GM18508 (cell line): Measurements from ENCODE around the gene POFUT2.
"Not testable (repeated sequence)": the region's sequence is repeated elsewhere in the genome, so short reads cannot be mapped to it uniquely, and the experiment has no call there.

Experiments used
- ATAC-seq: cut with Tn5 transposase; IDR thresholded peaks from one replicate; pipeline ENCODE4 v1.9.1; 2021; ENCODE audit warnings: moderate number of reproducible peaks; ENCODE audit not compliant: insufficient read depth, unreplicated experiment

POFUT2 gene

GRCh38 chr21:45326891-45327440 is 39.3 kb upstream of the POFUT2 start:
- ATAC-seq, result no peak

DNA sequence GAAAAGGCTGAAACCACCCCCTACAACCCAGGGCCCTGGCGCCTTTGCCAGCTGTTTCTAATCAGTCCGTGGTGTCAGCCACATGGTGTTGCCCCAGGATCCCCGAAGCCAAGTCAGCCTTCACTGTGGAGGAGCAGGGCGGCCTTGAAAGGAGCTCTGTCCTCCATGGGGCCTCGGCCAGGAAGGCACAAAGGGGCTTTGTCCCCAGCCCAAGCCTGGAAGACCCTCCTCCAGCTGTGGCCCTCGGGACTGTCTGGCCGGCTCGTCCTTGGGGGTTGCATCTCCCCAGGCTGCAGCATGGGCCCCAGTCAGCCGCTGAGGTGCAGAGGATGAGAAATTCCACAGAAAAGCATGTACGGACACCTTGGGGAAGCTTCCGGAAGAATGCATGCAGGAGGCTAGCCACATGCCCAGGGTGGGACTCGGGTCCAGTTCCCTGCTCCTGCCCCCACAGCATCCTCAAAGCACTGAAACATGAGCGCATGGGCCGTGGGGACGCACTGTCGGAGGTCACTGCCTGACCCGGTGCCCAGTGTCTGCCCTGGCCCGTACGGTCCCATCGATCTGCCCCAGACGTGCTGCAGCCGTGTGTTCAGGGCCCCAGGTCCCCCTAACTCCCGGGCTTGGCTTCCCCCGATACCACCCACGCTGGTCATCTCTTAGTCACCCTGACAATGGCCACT is 38.6 kb upstream of the POFUT2 start:
- no peak for ATAC-seq

GRCh38 chr21:45325206-45326168 is 37.8 kb upstream of the POFUT2 start:
- no peak for ATAC-seq

DNA sequence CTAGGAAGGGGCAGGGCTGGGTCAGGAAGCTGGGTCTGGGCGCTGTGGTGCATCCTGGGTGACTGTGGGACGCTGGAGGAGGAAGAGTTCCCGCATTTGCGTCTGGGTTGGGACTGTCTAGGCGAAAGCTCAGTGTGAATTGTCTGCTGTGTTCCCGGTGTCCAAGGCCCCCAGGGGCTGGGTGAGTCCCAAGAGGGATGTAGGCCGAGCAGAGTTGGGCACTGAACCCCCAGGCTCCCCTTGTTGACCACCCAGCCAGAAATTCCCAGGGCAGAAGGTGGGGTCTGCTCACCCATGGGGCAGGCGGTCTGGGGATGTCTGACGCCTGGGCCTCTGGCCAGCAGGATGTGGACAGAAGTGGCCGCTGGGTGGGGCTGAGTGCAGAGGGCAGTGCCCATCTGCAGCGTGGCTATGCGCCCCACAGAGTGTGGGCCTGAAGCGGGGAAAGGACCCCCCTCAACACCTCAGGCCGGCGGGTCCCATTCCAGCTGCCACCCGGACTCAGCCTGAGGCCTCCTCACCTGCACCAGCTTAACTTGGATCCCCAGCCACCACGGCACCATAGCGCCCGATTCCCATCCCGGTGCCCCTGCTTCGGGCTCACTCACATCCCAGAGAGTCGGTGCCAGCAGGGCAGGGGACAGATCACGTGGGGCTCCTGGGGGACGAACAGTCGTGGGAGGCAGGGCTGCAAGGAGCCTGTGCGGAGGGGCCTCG is 37.0 kb upstream of the POFUT2 start:
- no peak for ATAC-seq

GRCh38 chr21:45323487-45324311 is 36.0 kb upstream of the POFUT2 start:
- no peak for ATAC-seq

DNA sequence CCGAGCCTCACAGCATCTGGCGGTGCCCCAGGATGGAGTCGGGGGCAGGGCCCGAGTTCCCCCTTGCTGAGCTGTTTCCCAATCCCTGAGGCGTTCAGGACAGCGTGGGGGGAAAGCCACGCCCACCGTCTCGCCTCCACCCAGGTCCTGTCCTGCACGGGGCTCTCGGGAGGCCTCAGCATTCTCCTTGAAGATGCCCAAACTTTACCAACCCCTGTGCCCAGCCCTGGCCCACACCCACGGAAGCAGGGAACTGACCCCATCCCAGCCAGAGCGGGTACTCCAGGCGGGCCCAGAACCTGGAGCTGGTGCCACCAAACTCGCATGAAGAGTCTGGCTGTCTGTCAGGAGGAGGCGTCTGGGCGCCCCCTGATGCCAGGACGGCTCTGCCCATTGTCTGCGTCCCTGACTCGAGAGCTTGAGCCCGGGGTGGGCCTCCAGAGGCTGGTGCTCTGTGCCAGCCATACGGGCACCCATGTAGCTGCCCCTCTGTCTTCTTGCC is 35.3 kb upstream of the POFUT2 start:
- no peak for ATAC-seq

DNA sequence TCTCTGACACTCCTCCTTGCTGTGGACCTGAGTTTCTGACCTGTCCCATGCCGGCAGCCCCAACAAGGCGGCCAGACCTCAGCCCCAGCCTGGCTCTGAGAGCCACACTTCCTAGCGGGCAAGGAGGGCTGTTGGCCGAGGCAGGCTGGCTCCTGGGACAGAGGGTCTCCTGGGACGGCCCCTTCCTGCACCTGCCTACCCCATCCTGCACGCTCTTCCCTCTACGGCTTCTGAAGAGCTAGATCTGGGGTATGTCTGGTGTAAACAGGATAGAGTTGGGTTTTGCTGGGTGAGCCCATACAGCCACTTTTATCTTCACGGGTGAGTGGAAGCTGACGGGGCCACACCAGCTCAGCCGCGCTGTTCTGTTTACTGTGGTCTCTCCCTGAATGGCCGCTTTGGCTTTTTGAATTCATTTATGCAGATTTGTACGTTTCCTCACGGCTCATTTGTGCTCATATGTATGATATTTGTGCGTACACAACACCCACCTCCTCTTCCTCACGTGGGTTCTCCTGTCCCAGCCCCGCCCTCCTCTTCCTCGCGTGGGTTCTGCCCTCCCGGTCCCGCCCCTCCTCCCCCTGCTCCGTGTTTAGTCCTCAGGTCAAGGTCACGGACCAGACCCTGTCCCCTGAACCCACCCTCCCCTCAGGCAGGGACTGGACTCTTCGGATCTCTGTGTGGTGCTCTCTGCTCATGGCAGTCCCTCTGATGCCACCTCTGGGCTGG is 34.7 kb upstream of the POFUT2 start:
- ATAC-seq, result no peak

DNA sequence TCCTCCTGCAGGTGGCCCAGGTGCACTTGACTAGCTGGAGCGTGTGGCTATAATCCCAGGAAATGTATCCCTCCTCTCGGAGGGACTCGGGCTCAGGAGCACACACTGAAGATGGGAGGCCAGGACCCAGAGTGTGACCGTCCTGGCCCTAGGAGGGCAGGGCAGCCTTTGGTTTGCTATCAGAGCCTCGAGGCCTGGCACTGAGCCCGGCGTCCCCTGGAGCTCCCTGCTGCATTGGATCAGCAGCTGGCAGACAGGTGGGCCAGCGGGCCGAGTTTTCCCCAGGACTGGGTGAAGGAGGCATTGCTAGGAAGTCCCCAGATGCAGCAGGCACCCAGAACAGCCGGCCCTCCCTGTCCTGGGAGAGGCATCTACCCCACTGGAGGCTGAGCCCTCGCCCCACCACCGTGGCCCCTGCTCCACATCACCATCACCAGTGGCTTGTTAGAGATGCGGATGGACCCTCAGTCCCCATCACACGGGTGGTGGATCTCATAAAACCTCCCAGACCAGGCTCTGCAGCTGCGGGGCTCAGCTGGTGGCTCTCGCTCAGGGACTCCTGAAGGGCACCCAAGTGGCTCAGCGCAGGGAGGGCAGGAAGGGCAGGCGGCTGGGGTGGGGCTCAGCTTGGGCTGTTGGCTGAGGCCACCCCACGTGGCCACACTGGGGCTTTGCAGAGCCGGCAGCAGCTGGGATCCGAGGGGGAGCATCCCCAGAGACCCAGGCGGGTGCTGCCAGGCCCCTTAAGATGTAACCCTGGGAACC is 32.7 kb upstream of the POFUT2 start:
- ATAC-seq, result no peak

- no peak for ATAC-seq
These were observed 31.9 kb upstream of the POFUT2 start for GRCh38 chr21:45319461-45320211.

DNA sequence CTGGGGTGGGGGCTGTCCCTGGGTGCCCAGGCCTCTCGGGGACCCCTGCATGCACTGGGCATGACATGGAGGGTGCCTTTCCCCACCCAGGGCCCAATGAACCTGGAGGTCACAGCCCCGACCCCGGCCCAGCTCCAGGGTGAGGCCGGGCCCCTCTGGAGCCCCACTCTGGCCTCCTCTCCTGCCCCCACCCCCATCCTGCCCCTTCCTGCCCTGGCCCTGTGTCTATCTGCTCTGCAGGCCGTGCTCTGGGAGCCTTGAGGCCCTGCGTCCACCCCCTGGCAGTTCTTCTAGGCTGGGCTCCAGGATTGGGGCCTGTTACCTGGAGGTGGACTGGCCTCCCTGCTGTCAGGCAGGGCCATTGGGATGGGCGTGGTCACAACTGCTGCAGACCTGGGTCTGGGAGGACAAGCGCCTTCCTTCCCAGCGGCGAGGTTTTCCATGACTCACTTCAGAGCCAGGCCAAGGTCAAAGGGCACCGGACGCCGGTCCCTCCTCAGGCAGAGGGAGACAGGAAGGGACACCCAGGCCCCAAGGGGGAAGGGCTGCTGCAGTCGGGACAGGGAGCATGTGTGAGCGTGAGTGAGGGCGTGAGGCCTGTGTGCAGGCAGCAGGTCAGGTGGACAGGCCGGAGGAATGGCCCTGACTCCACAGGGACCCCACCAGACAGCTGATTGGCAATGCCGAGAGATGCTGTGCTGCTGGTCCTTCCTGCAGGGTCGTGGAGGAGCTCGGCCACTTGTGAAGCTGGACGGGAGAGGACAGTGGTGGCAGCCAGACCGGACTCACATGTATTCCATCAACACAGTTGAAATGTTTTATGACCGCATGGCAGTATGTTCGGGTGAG is 31.1 kb upstream of the POFUT2 start:
- ATAC-seq, result no peak

- no peak for ATAC-seq
These were observed 30.5 kb upstream of the POFUT2 start for GRCh38 chr21:45318146-45318555.

GRCh38 chr21:45317398-45318145 is 29.9 kb upstream of the POFUT2 start:
- no peak for ATAC-seq

DNA sequence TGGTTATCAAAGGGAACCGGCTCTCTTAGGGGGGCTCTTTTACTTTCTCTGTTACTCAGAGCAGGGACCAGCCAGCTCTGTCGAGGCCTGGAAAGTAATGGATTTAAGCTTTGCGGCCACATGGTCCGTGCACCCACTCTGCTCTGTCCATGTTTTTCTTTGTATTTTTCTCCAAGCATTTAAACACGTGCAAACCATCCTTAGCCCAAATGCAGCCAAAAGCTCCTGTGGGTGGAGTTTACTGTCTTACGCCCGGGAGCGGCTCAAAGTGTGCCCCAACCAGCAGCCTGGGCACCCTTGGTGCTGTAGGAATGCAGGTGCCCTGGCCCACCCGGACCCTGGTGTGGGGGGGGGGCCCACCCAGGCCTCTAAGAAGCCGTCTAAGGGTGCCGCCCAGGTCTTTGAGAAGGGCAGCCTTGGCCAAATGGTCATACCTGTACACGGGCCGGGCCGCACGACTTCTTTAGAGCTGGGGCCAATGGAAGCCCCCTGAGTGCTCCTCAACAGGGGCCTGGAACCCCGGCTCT is 29.2 kb upstream of the POFUT2 start:
- ATAC-seq, result no peak

DNA sequence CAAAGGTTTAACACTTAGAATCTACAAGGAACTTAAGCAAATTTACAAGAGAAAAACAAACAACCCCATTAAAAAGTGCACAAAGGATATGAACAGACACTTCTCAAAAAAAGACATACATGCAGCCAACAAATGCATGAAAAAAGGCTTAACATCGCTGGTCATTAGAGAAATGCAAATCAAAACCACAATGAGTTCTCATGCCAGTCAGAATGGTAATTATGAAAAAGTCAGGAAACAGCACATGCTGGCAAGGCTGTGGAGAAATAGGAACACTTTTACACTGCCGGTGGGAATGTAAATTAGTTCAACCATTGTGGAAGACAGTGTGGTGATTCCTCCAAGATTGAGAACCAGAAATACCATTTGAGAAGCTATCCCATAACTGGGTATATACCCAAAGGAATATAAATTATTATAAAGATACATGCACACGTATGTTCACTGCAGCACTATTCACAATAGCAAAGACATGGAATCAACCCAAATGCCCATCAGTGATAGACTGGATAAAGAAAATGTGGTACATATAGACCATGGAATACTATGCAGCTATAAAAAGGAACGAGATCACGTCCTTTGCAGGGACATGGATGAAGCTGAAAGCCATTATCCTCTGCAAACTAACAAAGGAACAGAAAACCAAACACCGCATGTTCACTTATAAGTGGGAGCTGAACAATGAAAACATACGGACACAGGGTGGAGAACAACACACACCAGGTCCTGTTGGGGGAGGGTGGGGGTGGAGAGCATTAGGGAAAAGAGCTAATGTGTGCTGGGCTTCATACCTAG is 28.2 kb upstream of the POFUT2 start:
- ATAC-seq, result not testable (repeated sequence)

DNA sequence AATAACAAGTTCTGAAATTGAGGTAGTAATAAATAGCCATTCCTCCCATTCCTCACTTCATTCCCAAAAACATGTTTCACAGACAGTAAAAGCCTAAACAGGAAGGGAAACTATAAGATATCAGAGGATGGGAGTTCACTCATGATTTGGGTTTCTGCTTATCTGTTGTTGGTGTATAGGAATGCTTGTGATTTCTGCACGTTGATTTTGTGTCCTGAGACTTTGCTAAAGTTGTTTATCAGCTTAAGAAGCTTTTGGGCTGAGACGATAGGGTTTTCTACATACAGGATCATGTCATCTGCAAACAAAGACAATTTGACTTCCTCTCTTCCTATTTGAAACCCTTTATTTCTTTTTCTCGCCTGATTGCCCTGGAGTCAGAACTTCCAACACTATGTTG is 26.0 kb upstream of the POFUT2 start:
- no peak for ATAC-seq
